Measurements from ENCODE around the gene KRTAP17-1.
"Not testable (repeated sequence)": the region's sequence is repeated elsewhere in the genome, so short reads cannot be mapped to it uniquely, and the experiment has no call there.

The KRTAP17-1 gene

DNA sequence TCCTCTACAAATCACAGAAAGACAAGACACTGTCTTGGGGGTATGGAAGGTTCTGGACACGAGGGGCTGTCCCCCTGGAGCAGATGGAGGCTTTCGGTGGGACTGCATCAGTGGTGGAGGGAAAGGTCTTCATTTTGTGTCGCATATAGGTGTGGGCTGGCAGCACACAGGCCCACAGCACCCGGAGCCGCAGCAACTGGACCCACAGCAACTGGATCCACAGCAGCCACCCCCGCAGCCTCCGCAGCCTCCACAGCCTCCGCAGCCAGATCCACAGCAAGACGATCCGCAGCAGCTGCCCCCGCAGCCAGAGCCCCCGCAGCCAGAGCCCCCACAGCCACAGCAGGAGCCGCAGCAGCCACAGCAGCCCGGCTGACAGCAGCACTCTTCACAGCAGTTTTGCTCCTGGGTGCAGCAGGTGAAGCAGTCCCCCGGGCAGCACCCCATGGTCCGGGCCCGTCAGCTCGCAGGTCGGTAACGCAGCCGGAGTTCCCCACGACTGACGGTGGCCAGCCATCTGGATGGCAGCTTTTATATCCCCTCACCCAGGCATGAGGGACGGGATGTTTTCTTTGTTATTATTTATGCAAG is at the start of gene KRTAP17-1:
TSS of gene KRTAP17-1 (minus strand) at position 507 of the 591 bp plus-strand sequence. CDS start at position 447, 60 bp downstream.
- no peak within 1 kb of the TSS for H3K4me3 ChIP-seq (ENCODE audit: low read length)
- no peaks in the 10 kb centered on the region for H3K27me3 ChIP-seq (ENCODE audit: insufficient read depth, low read length)
- no peaks in the 10 kb centered on the region for H3K36me3 ChIP-seq (ENCODE audit: insufficient read depth, low read depth, low read length)
- H3K27ac ChIP-seq (ENCODE audit: low read length), result no peak within 1 kb of the TSS
- no peak within 1 kb of the TSS for H3K9ac ChIP-seq (ENCODE audit: low read depth, low read length)
- H3K9me3 ChIP-seq (ENCODE audit: insufficient read depth, low read depth, low read length), result peaks cover 10% of the 10 kb centered on the region; the same call in 1 of the 2 replicates
- no peaks in the 10 kb centered on the region for H3K4me1 ChIP-seq (ENCODE audit: insufficient read depth, low read length)

DNA sequence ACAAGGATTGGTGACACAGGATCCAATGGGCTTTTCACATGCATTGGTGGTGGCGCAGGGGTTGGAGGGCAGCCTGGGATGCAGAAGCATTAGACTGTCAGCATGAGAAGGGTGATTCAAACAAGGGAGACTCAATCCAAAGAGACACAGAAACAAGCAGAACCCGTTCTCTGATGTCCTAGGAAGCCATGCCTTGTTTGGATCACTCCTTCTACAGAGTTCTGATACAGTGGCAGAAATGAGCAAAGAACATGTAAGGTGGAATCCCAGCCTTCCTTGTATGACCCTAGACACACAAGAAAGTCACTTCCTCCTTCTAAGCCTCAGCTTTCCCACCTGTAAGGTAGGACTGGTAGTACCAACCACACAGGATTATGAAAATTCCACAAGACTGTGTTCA is 48.4 kb upstream of the KRTAP17-1 start:
- H3K27me3 ChIP-seq (ENCODE audit: insufficient read depth, low read length), result no peaks in the 10 kb centered on the region
- no peaks in the 10 kb centered on the region; the same call in 1 of the 2 replicates for H3K4me1 ChIP-seq (ENCODE audit: insufficient read depth, low read length)
- no peaks in the 10 kb centered on the region for H3K36me3 ChIP-seq (ENCODE audit: insufficient read depth, low read depth, low read length)

GRCh38 chr17:41360296-41360995 is 44.9 kb upstream of the KRTAP17-1 start:
- no peak overlapping the region for H3K4me3 ChIP-seq (ENCODE audit: low read length)
- H3K27ac ChIP-seq (ENCODE audit: low read length), result no peak overlapping the region
- H3K4me1 ChIP-seq (ENCODE audit: insufficient read depth, low read length), result no peaks in the 10 kb centered on the region
- H3K9me3 ChIP-seq (ENCODE audit: insufficient read depth, low read depth, low read length), result no peaks in the 10 kb centered on the region
- H3K27me3 ChIP-seq (ENCODE audit: insufficient read depth, low read length), result no peaks in the 10 kb centered on the region
- no peaks in the 10 kb centered on the region for H3K36me3 ChIP-seq (ENCODE audit: insufficient read depth, low read depth, low read length)
- no peak overlapping the region for H3K9ac ChIP-seq (ENCODE audit: low read depth, low read length)

More for the DNA sequence above, 48.4 kb upstream of the KRTAP17-1 start:
- Histone ChIP-seq H3K9me3 (ENCODE audit: insufficient read depth, low read depth, low read length) (no peaks in the 10 kb centered on the region), H3K4me3 (ENCODE audit: low read length) (no peak overlapping the region), H3K27ac (ENCODE audit: low read length) (no peak overlapping the region), H3K9ac (ENCODE audit: low read depth, low read length) (no peak overlapping the region)

GRCh38 chr17:41354536-41354935 is 39.0 kb upstream of the KRTAP17-1 start:
- H3K27me3 ChIP-seq (ENCODE audit: insufficient read depth, low read length), result no peaks in the 10 kb centered on the region
- H3K4me1 ChIP-seq (ENCODE audit: insufficient read depth, low read length), result no peaks in the 10 kb centered on the region
- no peaks in the 10 kb centered on the region for H3K9me3 ChIP-seq (ENCODE audit: insufficient read depth, low read depth, low read length)
- no peak overlapping the region for H3K4me3 ChIP-seq (ENCODE audit: low read length)
- no peak overlapping the region for H3K27ac ChIP-seq (ENCODE audit: low read length)
- no peaks in the 10 kb centered on the region for H3K36me3 ChIP-seq (ENCODE audit: insufficient read depth, low read depth, low read length)
- no peak overlapping the region for H3K9ac ChIP-seq (ENCODE audit: low read depth, low read length)

DNA sequence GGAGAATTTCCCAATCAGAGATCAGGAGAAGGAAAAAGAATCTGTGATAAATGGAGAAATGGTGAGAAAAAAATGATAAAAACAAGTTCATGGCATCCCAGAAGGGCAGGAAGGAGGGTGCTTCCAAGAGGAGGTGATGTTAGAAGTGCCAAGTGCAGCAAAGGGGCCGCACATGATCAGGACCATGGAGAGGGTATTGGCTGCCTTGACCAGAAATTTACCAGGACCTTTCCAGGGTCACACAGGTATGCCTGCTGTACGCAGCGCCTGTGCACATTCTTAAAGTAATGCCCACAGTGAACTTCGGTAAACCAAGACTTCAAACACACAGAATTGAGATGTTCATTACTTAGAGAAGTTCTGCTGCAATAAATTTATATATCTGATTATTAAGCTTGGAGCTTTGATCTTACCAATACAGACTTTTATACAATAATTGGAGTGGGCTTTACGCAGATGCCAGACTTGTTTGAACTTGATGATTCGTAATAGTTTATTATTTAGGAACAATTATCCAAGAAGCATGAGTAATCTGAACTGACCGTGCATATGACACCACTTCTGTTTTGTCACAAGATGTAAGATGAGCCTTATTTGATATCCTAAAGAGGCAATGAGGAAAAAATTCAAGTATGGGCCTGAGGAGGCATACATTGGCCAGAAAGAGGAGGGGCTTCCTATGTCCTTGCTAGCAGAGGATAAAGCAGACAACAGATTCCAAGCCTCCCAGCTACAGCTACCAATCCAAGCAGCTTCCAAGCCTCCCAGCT is 37.3 kb upstream of the KRTAP17-1 start:
- Histone ChIP-seq H3K27me3 (ENCODE audit: insufficient read depth, low read length) (no peaks in the 10 kb centered on the region), H3K9ac (ENCODE audit: low read depth, low read length) (no peak overlapping the region), H3K9me3 (ENCODE audit: insufficient read depth, low read depth, low read length) (no peaks in the 10 kb centered on the region), H3K36me3 (ENCODE audit: insufficient read depth, low read depth, low read length) (no peaks in the 10 kb centered on the region), H3K4me1 (ENCODE audit: insufficient read depth, low read length) (no peaks in the 10 kb centered on the region), H3K27ac (ENCODE audit: low read length) (no peak overlapping the region), H3K4me3 (ENCODE audit: low read length) (no peak overlapping the region)

DNA sequence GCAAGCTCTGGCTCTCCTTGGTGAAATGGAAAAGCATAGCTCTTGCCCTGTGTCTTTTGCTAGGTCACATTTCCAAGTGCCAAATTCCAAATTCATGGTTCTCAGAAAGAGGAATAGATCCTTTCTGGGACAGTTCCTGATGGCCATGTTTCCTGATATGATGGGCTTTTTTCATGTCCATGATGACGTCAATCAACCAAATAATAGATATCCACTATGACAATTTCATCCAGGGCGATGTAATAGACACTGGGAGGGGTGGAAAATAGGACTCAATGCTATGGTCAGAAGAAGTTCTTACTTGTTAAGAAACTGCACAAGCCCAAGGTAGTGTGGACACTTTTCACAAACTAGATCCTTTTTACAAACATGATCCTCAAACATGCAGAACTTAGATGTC is 35.7 kb upstream of the KRTAP17-1 start:
- Histone ChIP-seq H3K4me1 (ENCODE audit: insufficient read depth, low read length) (no peaks in the 10 kb centered on the region), H3K36me3 (ENCODE audit: insufficient read depth, low read depth, low read length) (no peaks in the 10 kb centered on the region), H3K9ac (ENCODE audit: low read depth, low read length) (no peak overlapping the region), H3K9me3 (ENCODE audit: insufficient read depth, low read depth, low read length) (no peaks in the 10 kb centered on the region), H3K4me3 (ENCODE audit: low read length) (no peak overlapping the region), H3K27ac (ENCODE audit: low read length) (no peak overlapping the region), H3K27me3 (ENCODE audit: insufficient read depth, low read length) (no peaks in the 10 kb centered on the region)

- H3K9ac ChIP-seq (ENCODE audit: low read depth, low read length); H3K27ac ChIP-seq (ENCODE audit: low read length); H3K4me1 ChIP-seq (ENCODE audit: insufficient read depth, low read length); H3K36me3 ChIP-seq (ENCODE audit: insufficient read depth, low read depth, low read length); H3K27me3 ChIP-seq (ENCODE audit: insufficient read depth, low read length); H3K9me3 ChIP-seq (ENCODE audit: insufficient read depth, low read depth, low read length); H3K4me3 ChIP-seq (ENCODE audit: low read length): not testable (repeated sequence)
Measured at GRCh38 chr17:41350381-41350878, 34.9 kb upstream of the KRTAP17-1 start, which contains the start of gene KRT33A. Gene KRT33A, minus strand, starts transcription at chr17:41350828. Its CDS starts 61 bp downstream, at chr17:41350767.

DNA sequence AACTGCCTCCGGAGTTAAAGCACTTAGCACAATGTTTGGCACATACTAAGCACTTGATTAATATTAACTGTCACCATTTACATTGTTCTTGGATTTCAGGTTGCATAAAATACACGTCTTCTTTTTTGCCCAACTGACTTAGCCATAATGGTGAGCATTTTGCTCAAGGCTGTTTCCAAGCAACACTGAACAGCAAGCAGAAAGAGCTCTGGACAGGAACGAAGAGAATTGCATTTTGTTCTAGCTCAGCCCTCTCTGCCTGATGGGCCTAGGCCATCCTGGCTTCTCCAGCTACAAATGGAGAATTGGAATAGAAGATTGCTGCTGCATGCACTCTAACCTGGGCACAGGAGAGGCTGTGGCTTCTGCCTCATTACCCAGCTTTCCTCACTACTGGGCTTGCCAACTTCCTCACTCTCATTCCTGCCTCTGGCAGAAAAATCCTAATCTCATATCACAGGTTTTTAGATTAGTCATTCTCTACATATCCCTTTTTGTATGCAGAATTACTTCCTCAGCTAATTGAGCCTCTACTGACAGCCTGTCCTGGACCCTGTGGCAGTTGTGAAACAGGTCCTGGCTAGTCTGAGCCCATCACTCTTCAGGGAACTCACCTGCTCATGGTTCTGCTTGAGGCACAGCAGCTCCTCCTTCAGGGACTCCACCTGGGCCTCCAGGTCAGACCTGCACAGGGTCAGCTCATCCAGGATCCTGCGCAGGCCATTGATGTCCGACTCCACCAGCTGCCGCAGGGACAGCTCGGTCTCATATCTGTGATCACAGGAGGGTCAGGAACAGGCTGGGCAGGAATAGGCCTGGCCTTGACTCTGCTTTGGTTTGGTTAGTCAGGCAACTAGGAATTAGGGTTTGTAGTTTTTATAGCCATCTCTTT is 32.6 kb upstream of the KRTAP17-1 start:
- Histone ChIP-seq H3K9ac (ENCODE audit: low read depth, low read length) (no peak overlapping the region), H3K4me1 (ENCODE audit: insufficient read depth, low read length) (no peaks in the 10 kb centered on the region), H3K4me3 (ENCODE audit: low read length) (no peak overlapping the region), H3K36me3 (ENCODE audit: insufficient read depth, low read depth, low read length) (no peaks in the 10 kb centered on the region), H3K27me3 (ENCODE audit: insufficient read depth, low read length) (no peaks in the 10 kb centered on the region), H3K9me3 (ENCODE audit: insufficient read depth, low read depth, low read length) (peaks cover under 1% of the 10 kb centered on the region; the same call in 1 of the 2 replicates), H3K27ac (ENCODE audit: low read length) (no peak overlapping the region)

- H3K27me3 ChIP-seq (ENCODE audit: insufficient read depth, low read length); H3K4me1 ChIP-seq (ENCODE audit: insufficient read depth, low read length); H3K9me3 ChIP-seq (ENCODE audit: insufficient read depth, low read depth, low read length); H3K4me3 ChIP-seq (ENCODE audit: low read length); H3K36me3 ChIP-seq (ENCODE audit: insufficient read depth, low read depth, low read length); H3K27ac ChIP-seq (ENCODE audit: low read length); H3K9ac ChIP-seq (ENCODE audit: low read depth, low read length): not testable (repeated sequence)
Measured at GRCh38 chr17:41346421-41346820, 30.9 kb upstream of the KRTAP17-1 start.

GRCh38 chr17:41345992-41346391 is 30.5 kb upstream of the KRTAP17-1 start:
- H3K4me1 ChIP-seq (ENCODE audit: insufficient read depth, low read length), result no peaks in the 10 kb centered on the region

DNA sequence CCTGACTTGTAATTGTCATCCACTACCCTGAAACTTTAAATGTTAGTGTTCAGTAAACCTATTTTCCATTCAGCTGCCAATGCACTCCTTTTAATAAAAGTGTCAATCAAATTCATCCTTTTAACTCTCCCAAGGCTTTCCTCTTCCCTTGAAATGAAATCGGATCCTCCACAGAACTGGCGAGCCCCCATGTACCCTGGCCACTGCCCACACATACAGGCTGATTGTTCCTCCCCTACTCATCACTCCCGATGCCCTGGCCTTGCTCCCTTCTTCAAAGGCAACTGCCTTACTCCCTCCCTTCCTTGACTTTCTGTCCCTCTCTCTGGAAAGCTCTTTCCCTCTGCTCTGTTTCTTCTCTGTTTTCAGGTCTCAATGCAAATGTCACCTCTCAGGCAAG is 27.5 kb upstream of the KRTAP17-1 start:
- no peaks in the 10 kb centered on the region for H3K36me3 ChIP-seq (ENCODE audit: insufficient read depth, low read depth, low read length)
- H3K4me3 ChIP-seq (ENCODE audit: low read length), result no peak overlapping the region
- H3K27me3 ChIP-seq (ENCODE audit: insufficient read depth, low read length), result no peaks in the 10 kb centered on the region
- H3K9me3 ChIP-seq (ENCODE audit: insufficient read depth, low read depth, low read length), result peaks cover 10% of the 10 kb centered on the region; the same call in 1 of the 2 replicates
- no peak overlapping the region for H3K27ac ChIP-seq (ENCODE audit: low read length)
- H3K9ac ChIP-seq (ENCODE audit: low read depth, low read length), result no peak overlapping the region
- no peaks in the 10 kb centered on the region for H3K4me1 ChIP-seq (ENCODE audit: insufficient read depth, low read length)

More at GRCh38 chr17:41345992-41346391, 30.5 kb upstream of the KRTAP17-1 start:
- peaks cover 10% of the 10 kb centered on the region; the same call in 1 of the 2 replicates for H3K9me3 ChIP-seq (ENCODE audit: insufficient read depth, low read depth, low read length)
- no peak overlapping the region for H3K4me3 ChIP-seq (ENCODE audit: low read length)
- no peak overlapping the region for H3K27ac ChIP-seq (ENCODE audit: low read length)
- H3K36me3 ChIP-seq (ENCODE audit: insufficient read depth, low read depth, low read length), result no peaks in the 10 kb centered on the region
- H3K9ac ChIP-seq (ENCODE audit: low read depth, low read length), result no peak overlapping the region
- H3K27me3 ChIP-seq (ENCODE audit: insufficient read depth, low read length), result no peaks in the 10 kb centered on the region
